Transverse colon (tissue), 3 donors: Measurements from ENCODE around the gene KANK4.

Source experiments
- CTCF ChIP-seq, 5 experiments: fragments of 200-600 bp in 3 of 5; fragments of 450-650 bp in 2 of 5; sonication (generic) in 3 of 5; IDR thresholded peaks; 1 replicate in 2 of 5; 2 replicates in 3 of 5; pipeline ENCODE4 v1.5.1; 2016 to 2017; ENCODE audit warnings: antibody characterized with exemption in 5 of 5, inconsistent platforms in 3 of 5, mild to moderate bottlenecking in 2 of 5, moderate library complexity in 1 of 5
- EP300 ChIP-seq: sonication (generic); formaldehyde crosslinking; IDR thresholded peaks from one replicate; pipeline ENCODE4 v1.6.1; 2017; ENCODE audit warnings: antibody characterized with exemption, low read depth
- POLR2A ChIP-seq: fragments of 450-650 bp; IDR thresholded peaks from one replicate; pipeline ENCODE4 v1.6.1; 2016; ENCODE audit warnings: antibody characterized with exemption, mild to moderate bottlenecking, moderate library complexity

GRCh38 chr1:62280960-62281465 is 38.2 kb downstream of the KANK4 start:
- TF ChIP-seq EP300 = no peak
- TF ChIP-seq POLR2A = no peak
- TF ChIP-seq CTCF (IDR thresholded peaks at IDR 0.05) = no peak
